Tibial nerve (tissue), 4 donors: ENCODE measurements around the gene CFAP210. TPM values are rescaled to one million over a fixed set of nuclear protein-coding genes. Genes with fewer than 3 reads are reported as not detected.

Experiments used
- DNase-seq, 2 donors: peaks; one replicate each; pipeline ENCODE4 v3.0.0-alpha.2; 2019; ENCODE audit warnings: low spot score in 2 of 2
- H3K27ac ChIP-seq, 4 donors: fragments of 200-600 bp; sonication (generic) in 3 of 4; one replicate each; pipeline ENCODE4 v1.5.1; 2017 to 2019; ENCODE audit warnings: mild to moderate bottlenecking in 1 of 4
- H3K27me3 ChIP-seq, 2 donors: fragments of 200-600 bp; sonication (generic) in 1 of 2; one replicate each; pipeline versions ENCODE4 v1.5.1 to v1.6.0; 2017 to 2019
- H3K36me3 ChIP-seq, 3 donors: fragments of 200-600 bp; sonication (generic); one replicate each; pipeline ENCODE4 v1.5.1; 2018 to 2019
- H3K4me1 ChIP-seq, 4 donors: fragments of 200-600 bp; sonication (generic) in 3 of 4; one replicate each; pipeline ENCODE4 v1.5.1; 2017 to 2019
- H3K4me3 ChIP-seq, 4 donors: fragments of 200-600 bp; sonication (generic) in 3 of 4; one replicate each; pipeline ENCODE4 v1.5.1; 2017 to 2019; ENCODE audit warnings: mild to moderate bottlenecking in 1 of 4, moderate library complexity in 1 of 4
- H3K9me3 ChIP-seq, 4 donors: fragments of 200-600 bp; sonication (generic) in 3 of 4; one replicate each; pipeline ENCODE4 v1.5.1; 2017 to 2019
- CTCF ChIP-seq, 5 experiments: fragments of 200-600 bp in 3 of 5; fragments of 450-650 bp in 2 of 5; sonication (generic) in 3 of 5; IDR thresholded peaks; one replicate each; pipeline ENCODE4 v1.5.1; 2016 to 2019; ENCODE audit warnings: antibody characterized with exemption in 5 of 5, mild to moderate bottlenecking in 3 of 5, moderate library complexity in 2 of 5
- EP300 ChIP-seq, 2 donors: sonication (generic); formaldehyde crosslinking; IDR thresholded peaks; one replicate each; pipeline ENCODE4 v1.6.1; 2017; ENCODE audit warnings: antibody characterized with exemption in 2 of 2, mild to moderate bottlenecking in 1 of 2
- POLR2A ChIP-seq, 2 donors: fragments of 450-650 bp; IDR thresholded peaks; one replicate each; pipeline ENCODE4 v1.6.1; 2017; ENCODE audit warnings: antibody characterized with exemption in 2 of 2, mild to moderate bottlenecking in 2 of 2, moderate library complexity in 2 of 2
- WGBS, 2 donors: methylation state at CpG; one replicate each; pipeline ENCODE4 v1.1.5; 2018; 5-methylcytosine and 5-hydroxymethylcytosine counted together
- total RNA-seq, 4 donors: library from RNA; depleted of rRNA; stranded (reverse); fragments of >200 nt; gene quantifications; one replicate each; pipeline ENCODE4 v1.1.0, GENCODE V29; 2016

Gene CFAP210
- total RNA-seq, 4 donors from 2014 or later = 0.60 to 0.87 TPM; not detected in 2

GRCh38 chr2:169673921-169674320 lies 20.3 kb downstream of the CFAP210 start:
- no peaks in the 10 kb centered on the region for H3K27me3 ChIP-seq
- no peaks in the 10 kb centered on the region for H3K36me3 ChIP-seq
- H3K4me3 ChIP-seq = no peak overlapping the region
- H3K9me3 ChIP-seq = no peaks in the 10 kb centered on the region
- WGBS, 2 donors = 94 to 95% methylated on average over 2 of the region's 2 CpGs
- DNase-seq = no peak
- no peaks in the 10 kb centered on the region for H3K4me1 ChIP-seq
- no peak for TF ChIP-seq EP300 (IDR thresholded peaks at IDR 0.05)
- TF ChIP-seq POLR2A (IDR thresholded peaks at IDR 0.05) = no peak
- no peak for TF ChIP-seq CTCF (IDR thresholded peaks at IDR 0.05)
- no peak overlapping the region for H3K27ac ChIP-seq

- Histone ChIP-seq H3K27me3 (no peaks in the 10 kb centered on the region), H3K36me3 (no peaks in the 10 kb centered on the region), H3K4me3 (no peak overlapping the region), H3K9me3 (no peaks in the 10 kb centered on the region), H3K4me1 (no peaks in the 10 kb centered on the region), H3K27ac (no peak overlapping the region)
- TF ChIP-seq EP300 (IDR thresholded peaks at IDR 0.05) (no peak), POLR2A (IDR thresholded peaks at IDR 0.05) (no peak)
- 56 to 89% methylated on average over 3 of the region's 3 CpGs for WGBS, 2 donors
- no peak for DNase-seq
Measured at GRCh38 chr2:169673106-169673505, 21.1 kb downstream of the CFAP210 start.

- no peak overlapping the region for H3K27ac ChIP-seq
Measured at GRCh38 chr2:169672406-169672805, 21.8 kb downstream of the CFAP210 start.

GRCh38 chr2:169670937-169671336 lies 23.3 kb downstream of the CFAP210 start:
- TF ChIP-seq EP300 (IDR thresholded peaks at IDR 0.05) (no peak), POLR2A (IDR thresholded peaks at IDR 0.05) (no peak), CTCF (IDR thresholded peaks at IDR 0.05) (no peak)
- Histone ChIP-seq H3K36me3 (no peaks in the 10 kb centered on the region), H3K4me3 (no peak overlapping the region), H3K27me3 (no peaks in the 10 kb centered on the region), H3K9me3 (no peaks in the 10 kb centered on the region), H3K27ac (no peak overlapping the region), H3K4me1 (no peaks in the 10 kb centered on the region)
- WGBS, 2 donors = 83 to 91% methylated on average over 4 of the region's 4 CpGs
- no peak for DNase-seq

More at GRCh38 chr2:169672406-169672805, 21.8 kb downstream of the CFAP210 start:
- no peaks in the 10 kb centered on the region for H3K27me3 ChIP-seq
- 72 to 86% methylated on average over 6 of the region's 6 CpGs for WGBS, 2 donors
- no peaks in the 10 kb centered on the region for H3K9me3 ChIP-seq
- TF ChIP-seq EP300 (IDR thresholded peaks at IDR 0.05) = no peak
- no peak for TF ChIP-seq POLR2A (IDR thresholded peaks at IDR 0.05)
- TF ChIP-seq CTCF (IDR thresholded peaks at IDR 0.05) = no peak
- H3K4me3 ChIP-seq = no peak overlapping the region
- DNase-seq = no peak
- H3K36me3 ChIP-seq = no peaks in the 10 kb centered on the region
- H3K4me1 ChIP-seq = no peaks in the 10 kb centered on the region

- DNase-seq = no peak
- no peaks in the 10 kb centered on the region for H3K36me3 ChIP-seq
- H3K4me1 ChIP-seq = no peaks in the 10 kb centered on the region
- no peaks in the 10 kb centered on the region for H3K9me3 ChIP-seq
- no peak overlapping the region for H3K4me3 ChIP-seq
- WGBS, 2 donors = 70 to 72% methylated on average over 2 of the region's 2 CpGs
- no peak for TF ChIP-seq CTCF (IDR thresholded peaks at IDR 0.05)
- TF ChIP-seq POLR2A (IDR thresholded peaks at IDR 0.05) = no peak
- no peak for TF ChIP-seq EP300 (IDR thresholded peaks at IDR 0.05)
- H3K27me3 ChIP-seq = no peaks in the 10 kb centered on the region
- no peak overlapping the region for H3K27ac ChIP-seq
Measured at GRCh38 chr2:169670215-169670651, 24.0 kb downstream of the CFAP210 start.

- no peaks in the 10 kb centered on the region for H3K4me1 ChIP-seq
- no peak for DNase-seq
- H3K27ac ChIP-seq = no peak overlapping the region
- H3K9me3 ChIP-seq = no peaks in the 10 kb centered on the region
- no peak overlapping the region for H3K4me3 ChIP-seq
- no peak for TF ChIP-seq POLR2A (IDR thresholded peaks at IDR 0.05)
- no peak for TF ChIP-seq EP300 (IDR thresholded peaks at IDR 0.05)
- no peak for TF ChIP-seq CTCF (IDR thresholded peaks at IDR 0.05)
- no peaks in the 10 kb centered on the region for H3K27me3 ChIP-seq
- no peaks in the 10 kb centered on the region for H3K36me3 ChIP-seq
- 21 to 25% methylated on average over 2 of the region's 2 CpGs for WGBS, 2 donors
Measured at GRCh38 chr2:169667583-169667982, 26.6 kb downstream of the CFAP210 start.
